H1 (cell line): ENCODE data around the gene SLC39A11.

Source experiments
- NRF1 ChIP-seq: IDR thresholded peaks from 2 replicates; pipeline ENCODE4 v1.6.1; 2011; ENCODE audit warnings: mild to moderate bottlenecking, low read depth, low read length, improper control_type of control experiment
- POLR2AphosphoS5 ChIP-seq: IDR thresholded peaks from 2 replicates; pipeline ENCODE4 v1.6.1; 2011; ENCODE audit warnings: low read depth, low read length
- SP1 ChIP-seq: IDR thresholded peaks from 2 replicates; pipeline ENCODE4 v1.6.1; 2011; ENCODE audit warnings: low read depth, low read length
- TAF7 ChIP-seq: optimal IDR thresholded peaks from 2 replicates; pipeline ENCODE3; 2011; ENCODE audit warnings: low read depth, mild to moderate bottlenecking, inconsistent platforms, low read length, moderate library complexity, borderline replicate concordance

DNA sequence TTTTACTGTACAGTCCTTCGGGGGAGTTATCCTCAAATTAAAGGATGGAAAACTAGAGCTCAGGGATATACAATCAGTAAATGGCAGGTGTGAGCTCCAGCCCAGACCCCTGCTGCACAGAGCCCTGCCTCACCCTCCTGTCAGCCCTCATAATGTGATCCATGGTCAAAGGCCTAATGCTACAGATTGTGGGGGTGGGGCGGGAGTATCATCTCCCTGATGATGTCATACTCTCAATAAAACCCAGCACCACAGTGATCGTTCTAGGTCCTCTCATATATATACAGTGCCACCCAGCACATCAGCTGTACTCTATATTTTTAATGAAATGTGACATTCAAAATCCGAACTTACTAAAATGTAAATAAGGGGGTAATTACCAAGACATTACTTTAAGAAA, 61.5 kb downstream of the SLC39A11 start:
- TF ChIP-seq SP1 (no peak), TAF7 (no peak), POLR2AphosphoS5 (no peak), NRF1 (no peak)
